Dedifferentiated amniotic fluid mesenchymal stem cell (primary cell): Measurements from ENCODE around the gene POTEH.
A peak's percentile ranks its signal among the peaks of the same experiment; 100 is the strongest.
"Not testable (repeated sequence)": the region's sequence is repeated elsewhere in the genome, so short reads cannot be mapped to it uniquely, and the experiment has no call there.

Source experiments
- DNase-seq: peaks from one replicate; pipeline ENCODE4 v3.0.0-alpha.2; 2016; ENCODE audit errors: extremely low spot score

Gene POTEH

DNA sequence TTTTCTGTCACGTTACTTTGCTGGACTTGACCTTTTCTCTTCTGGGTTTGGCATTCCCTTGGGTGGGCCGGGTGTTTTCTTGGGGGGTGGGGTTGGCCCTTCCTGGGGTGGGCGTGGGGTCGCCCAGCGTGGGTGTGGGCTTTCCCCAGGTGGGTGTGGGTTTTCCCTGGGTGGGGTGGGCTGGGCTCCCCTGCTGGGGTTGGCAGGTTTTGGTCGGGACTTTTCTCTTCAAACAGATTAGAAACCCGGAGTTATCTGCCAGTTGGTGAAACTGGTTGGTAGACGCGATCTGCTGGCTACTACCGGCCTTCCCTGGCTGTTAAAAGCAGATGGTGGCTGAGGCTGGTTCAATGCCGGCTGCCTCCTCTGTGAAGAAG, at the start of gene POTEH:
TSS of gene POTEH (plus strand) at position 278 of the 377 bp plus-strand sequence. CDS start at position 330, 52 bp downstream.
- not testable (repeated sequence) for DNase-seq

DNA sequence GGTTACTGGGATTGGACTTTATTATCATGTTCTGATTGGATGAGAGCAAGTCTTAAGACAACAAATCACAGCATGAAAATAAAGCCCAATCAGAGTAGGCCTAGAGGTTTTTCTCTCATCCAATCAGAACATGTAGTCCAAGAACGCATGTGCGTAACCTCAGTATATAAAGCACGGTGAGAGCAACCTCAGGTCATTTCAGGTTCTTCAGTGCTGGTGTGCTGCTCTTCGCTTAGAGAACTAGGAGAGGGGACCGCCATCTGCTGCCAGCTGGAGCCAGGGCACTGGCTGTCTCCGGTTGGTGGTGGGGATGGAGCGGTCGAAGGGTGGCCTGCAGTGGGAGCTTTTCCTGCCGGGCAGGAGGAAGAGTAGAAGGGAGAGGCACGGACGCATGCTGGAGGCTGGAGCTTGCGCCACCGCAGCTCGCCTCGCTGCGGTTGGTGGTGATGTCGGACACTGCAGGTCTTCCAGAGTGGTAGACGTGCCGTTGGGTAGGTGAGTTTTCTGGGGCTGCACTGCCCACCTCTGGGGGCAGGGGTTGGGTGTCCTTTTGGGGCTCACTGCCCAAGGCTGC, 47.5 kb upstream of the POTEH start:
- not testable (repeated sequence) for DNase-seq

DNA sequence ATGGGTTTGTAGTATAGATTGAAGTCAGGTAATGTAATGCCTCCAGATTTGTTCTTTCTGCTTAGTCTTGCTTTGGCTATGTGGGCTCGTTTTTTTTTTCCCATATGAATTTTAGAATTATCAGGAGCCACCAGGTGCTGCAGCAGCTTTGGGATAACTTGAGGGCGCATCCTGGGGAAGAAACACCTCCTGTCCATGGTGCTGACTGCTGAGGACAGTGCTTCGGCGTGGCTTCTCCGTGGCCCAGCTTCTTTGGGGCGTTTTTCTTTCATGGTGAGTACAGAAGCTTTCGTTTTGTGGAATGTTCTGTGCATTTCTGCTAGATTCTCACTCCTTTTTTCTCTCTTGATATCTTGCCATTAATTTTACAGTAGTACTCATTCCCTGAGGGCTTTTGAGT, 37.9 kb upstream of the POTEH start:
- DNase-seq: not testable (repeated sequence)

DNA sequence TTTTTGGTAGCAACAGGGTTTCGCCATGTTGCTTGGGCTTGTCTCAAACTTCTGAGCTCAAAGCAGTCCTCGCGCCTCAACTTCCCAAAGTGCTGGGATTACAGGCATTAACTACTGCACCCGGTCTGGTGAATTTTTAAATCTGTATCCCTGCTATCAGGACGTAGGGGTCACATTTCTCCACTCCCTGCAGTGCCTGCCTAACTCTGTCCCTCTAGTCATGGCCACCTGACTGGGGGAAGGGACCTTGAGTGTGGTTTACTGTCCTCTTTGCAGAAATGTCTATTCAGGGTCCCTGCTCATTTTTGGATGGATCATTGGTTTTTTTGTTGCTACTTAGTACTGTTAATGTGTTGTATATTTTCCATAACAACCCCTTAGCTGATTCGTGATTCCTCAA, 37.1 kb upstream of the POTEH start:
- DNase-seq: not testable (repeated sequence)

DNA sequence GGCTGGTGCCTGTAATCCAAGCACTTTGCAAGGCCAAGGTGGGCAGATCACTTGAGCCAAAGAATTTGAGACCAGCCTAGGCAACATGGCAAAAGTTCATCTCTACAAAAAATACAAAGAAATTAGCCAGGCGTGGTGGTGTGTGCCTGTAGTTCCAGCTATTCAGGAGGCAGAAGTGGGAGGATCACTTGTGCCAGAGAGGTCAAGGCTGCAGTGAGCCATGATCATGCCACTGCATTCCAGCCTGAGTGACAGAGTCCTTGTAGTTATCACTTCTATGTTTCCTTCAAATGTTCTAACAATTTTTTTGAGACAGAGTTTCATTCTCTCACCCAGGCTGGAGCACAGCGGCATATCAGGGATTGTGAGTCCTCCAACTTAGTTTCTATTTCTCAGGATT, 36.6 kb upstream of the POTEH start:
- not testable (repeated sequence) for DNase-seq

DNA sequence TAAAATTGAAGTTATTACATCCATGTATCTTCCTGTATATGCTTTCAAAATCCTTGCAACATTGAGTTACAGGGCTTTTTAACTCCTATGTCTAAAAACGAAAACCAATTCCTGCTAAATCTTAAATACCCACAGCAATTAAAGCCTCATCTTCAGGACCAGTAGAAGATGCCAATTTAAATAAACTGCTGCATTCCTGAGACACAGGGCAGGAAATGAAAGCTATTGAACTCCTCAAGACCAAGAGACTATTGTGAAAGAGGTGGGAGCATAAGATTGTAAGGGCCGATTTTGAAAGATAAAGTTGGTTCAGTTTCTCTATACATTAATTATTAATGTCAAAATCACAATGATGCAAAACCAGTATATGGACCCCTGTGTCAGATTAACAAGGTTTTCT, 28.7 kb upstream of the POTEH start:
- DNase-seq: not testable (repeated sequence)

DNA sequence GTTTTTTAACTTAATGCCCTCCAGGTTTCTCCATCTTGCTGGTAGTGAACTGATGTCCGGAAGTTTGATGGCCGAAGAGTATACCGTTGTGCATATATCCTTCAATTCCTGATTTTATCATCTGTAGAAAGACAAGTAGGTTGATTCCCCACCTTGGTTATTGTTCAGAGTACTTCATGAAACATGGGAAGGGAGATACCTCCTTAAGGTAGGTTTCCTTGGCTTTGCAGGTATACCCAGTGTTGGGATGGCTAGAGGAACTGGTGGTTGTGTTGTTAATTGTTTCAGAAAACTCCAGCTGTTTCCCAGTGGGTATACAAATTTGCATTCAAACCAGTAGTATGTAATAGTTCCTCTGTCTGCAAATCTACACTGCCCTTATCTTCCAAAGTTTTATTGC, 25.1 kb upstream of the POTEH start:
- DNase-seq: not testable (repeated sequence)

DNA sequence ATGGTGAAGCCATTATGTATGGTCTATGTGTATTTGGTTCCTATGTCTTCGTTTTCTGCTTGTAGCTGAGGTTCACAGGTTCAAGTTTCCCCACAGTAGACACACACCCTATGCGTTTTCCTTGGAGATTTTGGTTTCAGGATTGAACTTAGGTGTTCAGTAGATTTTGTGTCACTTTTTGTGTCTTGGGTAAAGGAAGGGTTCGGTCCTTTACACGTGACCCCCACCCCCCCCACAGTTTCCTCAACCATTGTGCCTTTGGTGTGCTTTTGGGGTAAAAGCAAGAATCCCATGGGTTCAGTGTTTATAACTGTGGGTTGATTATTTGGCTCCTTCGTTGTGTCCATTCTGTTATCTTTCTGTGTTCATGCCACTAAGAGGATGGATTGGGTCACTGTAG, 24.3 kb upstream of the POTEH start:
- not testable (repeated sequence) for DNase-seq

DNA sequence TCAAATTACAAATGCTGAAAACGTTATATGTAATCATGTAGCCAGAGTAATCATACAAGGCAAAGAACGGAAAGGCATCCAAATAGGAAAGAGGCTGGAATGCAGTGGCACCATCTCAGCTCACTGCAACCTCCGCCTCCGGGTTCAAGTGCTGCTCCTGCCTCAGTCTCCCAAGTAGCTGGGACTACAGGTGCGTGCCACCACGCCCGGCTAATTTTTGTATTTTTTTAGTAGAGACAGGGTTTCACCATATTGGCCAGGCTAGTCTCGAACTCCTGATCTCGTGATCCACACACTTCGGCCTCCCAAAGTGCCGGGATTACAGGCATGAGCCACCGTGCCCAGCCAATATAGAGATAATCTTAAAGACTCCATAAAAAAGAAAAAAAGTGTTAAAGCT, 20.4 kb upstream of the POTEH start:
- DNase-seq: not testable (repeated sequence)

DNA sequence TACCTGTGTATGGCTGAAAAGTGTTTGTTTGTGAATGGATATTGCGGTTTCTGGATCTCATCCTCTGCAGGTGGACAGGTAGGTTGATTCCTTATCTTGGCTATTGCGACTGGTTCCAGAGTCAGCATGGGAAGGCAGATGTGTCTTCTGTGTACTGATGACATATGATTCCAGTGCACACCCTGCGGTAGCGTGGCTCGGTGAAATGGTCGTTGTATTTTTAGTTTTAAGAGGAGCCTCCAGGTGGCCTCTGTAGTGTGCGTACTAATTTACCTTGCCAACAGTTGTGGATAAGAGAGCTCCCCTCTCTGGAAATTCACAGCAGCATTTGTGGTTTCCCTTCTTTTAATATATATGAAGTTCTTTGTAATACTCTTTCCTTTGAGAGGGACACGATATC, 10.1 kb upstream of the POTEH start:
- not testable (repeated sequence) for DNase-seq

DNA sequence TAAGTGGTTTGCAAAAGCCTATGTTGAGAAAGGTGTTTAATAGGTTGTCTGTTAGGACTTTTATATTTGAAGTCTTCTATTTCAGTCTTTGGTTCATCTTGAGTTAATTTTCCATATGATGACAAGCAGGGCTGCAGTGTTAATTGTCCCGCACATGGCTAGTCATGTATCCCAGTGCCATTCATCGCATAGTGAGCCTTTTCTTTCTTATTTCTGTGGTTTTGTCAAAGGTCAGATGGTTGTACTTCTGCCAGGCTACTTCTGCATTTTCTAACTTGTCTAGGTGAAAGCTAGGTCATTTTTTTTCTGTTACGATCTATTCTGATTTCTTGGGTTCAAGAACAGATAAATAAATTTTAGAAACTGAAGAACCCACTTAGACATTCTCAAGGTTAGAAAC, 5.7 kb upstream of the POTEH start:
- DNase-seq: not testable (repeated sequence)

DNA sequence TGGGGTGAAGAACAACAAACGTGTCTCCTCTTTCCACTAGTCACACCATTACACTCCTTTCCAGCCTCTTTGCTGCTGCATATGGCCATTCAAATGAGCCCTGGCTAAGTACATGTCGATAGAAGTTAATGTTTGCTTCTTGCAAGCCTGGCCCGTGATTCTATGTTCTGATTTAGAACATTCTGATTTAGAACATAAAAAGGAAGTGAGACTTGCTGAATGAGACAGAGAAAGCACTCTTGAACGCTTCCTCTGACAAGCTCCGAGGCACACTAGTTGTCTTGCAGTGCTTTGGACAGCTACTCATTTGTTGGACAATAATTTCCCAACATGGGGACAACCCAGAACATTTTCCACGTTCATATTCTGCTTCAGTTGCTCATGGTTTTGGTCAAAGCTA, 5.1 kb upstream of the POTEH start:
- DNase-seq: not testable (repeated sequence)

DNA sequence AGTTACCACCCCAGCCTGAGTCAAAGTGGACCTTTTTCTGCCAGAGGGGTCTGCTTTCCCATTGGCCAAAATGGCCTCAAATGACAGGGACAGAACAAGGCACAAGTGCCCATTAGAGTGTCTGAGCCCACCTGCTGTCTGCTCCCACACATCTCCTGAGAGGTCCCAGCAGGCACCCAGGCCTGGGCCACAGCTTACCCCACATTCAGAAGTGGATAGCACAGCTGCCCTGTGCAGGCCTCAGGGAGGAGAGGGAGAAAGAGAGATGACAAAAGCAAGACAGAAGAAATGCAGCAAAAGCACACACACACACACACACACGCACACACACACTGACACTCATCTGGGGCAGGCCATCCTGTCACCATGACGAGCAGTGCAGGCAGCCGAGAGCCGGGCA, 4.2 kb upstream of the POTEH start:
- DNase-seq: not testable (repeated sequence)

DNA sequence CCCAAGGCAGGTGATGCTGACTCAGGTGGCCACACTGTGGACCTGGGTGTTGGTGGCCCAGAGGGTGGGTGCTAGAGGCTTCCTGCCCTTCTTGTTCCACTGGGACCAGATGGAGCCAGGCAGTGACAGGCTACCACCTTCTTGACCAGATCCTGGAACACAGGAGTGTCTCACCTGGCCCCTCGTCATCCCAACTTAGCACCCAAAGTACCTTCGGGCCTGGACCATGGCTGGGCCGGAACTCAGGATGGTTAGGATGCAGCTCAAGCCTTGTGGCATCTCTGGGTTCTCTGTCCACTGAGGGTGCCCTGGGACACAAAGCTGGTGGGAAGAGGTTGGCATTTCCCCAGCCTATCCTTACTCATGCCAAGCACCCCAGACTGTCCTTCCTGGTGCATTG, 2.7 kb upstream of the POTEH start:
- not testable (repeated sequence) for DNase-seq

DNA sequence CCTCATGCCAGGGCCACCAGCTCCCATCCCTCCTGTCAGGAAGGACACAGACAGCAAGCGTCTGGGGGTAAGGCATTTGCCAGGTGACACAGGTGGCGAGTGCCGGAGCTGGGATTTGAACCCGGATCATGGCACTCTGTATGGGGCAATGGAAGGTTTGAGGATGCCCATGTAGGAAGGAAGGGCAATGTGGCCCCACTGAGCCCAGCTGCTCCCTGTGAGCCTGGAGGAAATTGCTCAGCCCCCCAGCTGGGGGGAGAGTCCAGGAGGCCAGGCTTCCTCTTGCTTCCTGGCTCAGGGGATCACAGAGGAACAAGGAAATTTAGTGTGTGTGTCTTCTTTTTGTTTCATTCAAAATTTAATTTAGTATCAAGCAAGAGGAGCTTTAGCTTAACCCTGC, 2.1 kb upstream of the POTEH start:
- DNase-seq: not testable (repeated sequence)

DNA sequence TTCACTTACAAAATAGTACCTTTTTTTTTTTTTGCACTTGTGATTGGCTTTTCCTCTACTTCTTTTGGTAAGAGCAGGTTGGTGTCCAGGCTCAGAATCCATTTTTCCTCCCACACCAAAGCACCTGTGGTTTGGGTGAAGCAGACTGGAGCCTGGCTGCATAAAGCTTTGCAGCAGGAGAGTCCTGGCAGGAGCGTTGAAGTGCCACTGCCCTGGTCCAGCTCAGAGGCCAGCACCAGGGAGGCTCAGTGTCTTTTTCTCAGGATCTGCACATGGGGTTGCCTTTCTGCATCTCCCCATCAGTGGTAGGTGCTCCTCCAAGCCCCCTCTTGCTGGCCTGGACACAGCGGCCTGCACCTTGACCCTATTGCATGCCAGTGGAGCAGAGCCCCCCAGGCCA, 1.7 kb upstream of the POTEH start:
- peak; percentile 3 for DNase-seq

DNA sequence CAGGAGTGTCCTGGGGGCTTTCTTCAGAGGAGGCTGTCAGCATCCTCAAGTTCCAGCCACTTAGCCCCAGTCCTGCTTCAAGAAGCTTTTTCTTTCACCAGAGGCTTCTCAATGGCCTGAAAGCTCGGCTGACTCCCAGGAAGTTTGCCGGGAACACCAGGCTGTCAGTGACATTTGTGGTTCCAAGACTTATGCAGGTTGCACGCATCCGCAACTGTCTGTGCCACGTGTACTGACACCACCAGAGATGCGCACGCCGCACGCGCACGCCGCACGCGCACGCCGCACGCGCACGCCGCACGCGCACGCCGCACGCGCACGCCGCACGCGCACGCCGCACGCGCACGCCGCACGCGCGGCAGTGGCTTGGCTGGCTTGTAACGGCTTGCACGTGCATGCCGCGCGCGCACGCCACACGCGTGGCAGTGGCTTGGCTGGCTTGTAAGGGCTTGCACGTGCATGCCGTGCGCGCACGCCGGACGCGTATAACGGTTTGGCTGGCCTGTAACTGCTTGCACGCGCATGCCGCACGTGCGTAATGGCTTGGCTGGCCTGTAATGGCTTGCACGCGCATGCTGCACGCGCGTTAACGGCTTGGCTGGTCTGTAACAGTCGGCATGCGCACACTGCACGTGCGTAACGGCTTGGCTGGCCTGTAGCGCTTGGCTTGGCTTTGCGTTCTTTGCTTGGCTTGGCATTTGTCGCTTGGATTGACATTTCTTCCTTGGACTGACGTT, 646 bp upstream of the POTEH start:
- peak; percentile 12 for DNase-seq

DNA sequence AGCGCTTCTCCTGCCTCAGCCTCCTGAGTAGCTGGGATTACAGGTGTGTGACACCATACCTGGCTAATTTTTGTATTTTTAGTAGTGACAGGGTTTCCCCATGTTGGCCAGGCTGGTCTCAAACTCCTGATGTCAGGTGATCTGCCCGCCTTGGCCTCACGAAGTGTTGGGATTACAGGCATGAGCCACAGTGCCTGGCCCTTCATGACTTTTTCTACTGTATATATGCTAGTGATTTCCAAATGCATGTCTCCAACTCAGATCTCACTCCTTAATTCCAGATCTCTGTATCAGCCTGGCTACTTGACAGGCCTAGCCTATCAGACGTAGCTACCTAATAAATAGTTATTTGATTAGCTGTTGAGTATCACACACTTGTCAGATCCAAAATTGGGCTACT, 23.8 kb downstream of the POTEH start:
- DNase-seq: not testable (repeated sequence)

DNA sequence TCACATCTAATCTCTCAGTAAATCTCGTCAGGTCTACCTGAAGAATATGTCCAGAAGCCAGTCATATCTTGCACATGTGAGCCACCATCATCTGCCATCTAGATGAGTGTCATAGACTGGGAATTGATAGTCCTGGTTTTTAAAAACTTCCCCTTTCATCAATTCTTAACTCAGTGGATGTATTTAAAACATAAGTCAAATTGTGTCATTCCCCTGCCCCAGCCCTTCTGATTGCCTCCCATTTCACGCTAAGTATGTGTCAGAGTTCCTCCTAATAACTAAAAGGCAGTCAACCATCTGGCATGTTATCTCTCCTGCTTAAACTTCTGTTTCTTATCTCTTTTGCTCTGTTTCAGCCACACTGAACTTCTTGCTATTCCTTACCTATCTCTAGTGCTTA, 24.3 kb downstream of the POTEH start:
- DNase-seq: peak; percentile 11

DNA sequence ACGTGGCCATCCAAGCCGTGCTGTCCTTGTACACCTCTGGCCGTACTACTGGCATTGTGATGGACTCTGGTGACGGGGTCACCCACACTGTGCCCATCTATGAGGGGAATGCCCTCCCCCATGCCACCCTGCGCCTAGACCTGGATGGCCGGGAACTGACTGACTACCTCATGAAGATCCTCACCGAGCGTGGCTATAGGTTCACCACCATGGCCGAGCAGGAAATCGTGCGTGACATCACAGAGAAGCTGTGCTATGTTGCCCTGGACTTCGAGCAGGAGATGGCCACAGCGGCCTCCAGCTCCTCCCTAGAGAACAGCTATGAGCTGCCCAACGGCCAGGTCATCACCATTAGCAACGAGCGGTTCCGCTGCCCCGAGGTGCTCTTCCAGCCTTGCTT, 32.1 kb downstream of the POTEH start:
- not testable (repeated sequence) for DNase-seq

DNA sequence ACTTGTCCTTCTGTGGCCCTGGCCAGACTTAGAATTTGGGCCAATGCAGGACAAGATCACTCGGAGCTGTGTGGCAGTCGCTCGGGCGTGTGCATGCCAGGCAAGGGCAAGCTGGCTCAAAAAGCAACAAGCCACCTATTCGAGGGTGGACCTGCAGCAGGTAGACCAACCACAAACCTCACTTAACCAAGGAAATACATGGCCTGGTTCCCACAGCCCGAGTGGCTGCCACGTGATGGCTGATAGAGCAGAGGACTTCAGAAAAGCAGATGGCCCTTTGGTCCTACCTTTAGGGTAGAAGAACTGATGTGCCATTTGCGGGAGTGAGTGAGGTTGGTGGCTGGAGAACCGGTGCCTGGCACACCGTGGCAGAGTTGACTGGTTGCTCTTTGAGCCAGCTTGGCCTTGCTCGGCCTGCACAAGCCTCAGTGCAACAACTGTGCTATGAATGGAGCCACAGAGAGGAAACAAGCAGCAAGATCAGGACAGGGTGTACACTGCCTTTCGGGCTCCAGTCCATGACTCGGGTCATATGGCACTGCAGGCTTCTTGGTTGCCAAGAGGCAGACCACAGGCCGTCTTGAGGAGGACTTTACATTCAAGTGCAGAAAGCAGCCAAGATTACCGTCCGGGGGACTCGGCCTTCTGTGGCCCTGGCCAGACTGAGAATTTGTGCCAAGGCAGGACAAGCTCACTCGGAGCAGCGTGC, 39.5 kb downstream of the POTEH start:
- DNase-seq: not testable (repeated sequence)

DNA sequence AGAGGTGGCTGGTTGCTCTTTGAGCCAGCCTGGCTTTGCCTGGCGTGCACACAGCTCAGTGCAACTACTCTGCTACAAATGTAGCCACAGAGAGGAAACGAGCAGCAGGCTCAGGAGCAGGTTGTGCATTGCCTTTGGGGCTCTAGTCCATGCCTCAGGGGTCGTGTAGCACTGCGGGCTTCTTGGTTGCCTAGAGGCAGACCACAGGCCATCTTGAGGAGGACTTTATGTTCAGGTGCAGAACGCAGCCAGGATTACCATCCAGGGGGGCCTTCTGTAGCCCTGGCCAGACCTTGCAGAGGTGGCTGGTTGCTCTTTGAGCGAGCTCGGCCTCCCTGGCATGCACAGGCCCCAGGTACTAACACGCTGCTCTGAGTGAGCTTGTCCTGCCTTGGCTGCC, 41.2 kb downstream of the POTEH start:
- not testable (repeated sequence) for DNase-seq

DNA sequence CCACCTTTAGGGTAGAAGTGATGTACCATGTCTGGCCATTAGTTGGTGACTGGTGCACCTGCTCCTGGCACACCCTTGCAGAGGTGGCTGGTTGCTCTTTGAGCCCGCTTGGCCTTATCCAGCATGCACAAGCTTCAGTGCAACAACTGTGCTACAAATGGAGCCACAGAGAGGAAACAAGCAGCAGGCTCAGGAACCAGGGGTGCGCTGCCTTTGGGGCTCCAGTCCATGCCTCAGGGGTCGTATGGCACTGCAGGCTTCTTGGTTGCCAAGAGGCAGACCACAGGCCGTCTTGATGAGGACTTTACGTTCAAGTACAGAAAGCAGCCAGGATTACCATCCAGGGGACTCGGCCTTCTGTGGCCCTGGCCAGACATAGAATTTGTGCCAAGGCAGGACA, 44.6 kb downstream of the POTEH start:
- not testable (repeated sequence) for DNase-seq
